C4-2B (cell line): ENCODE measurements around the gene FBXO21.
"Not testable (repeated sequence)": the region's sequence is repeated elsewhere in the genome, so short reads cannot be mapped to it uniquely, and the experiment has no call there.

ENCODE experiments used
- H3K27ac ChIP-seq: fragments of 450-650 bp; 2 replicates; pipeline ENCODE4 v1.5.1; 2017
- CTCF ChIP-seq: fragments of 450-650 bp; conservative IDR thresholded peaks from 2 replicates; pipeline ENCODE4 v1.5.1; 2017; ENCODE audit warnings: mild to moderate bottlenecking
- ZFX ChIP-seq: fragments of 450-650 bp; IDR thresholded peaks from 2 replicates; pipeline ENCODE4 v1.6.1; 2017

The FBXO21 gene

GRCh38 chr12:117118838-117119591, 71.3 kb downstream of the FBXO21 start:
- TF ChIP-seq CTCF (no peak), ZFX (no peak)
- H3K27ac ChIP-seq: no peak overlapping the region

GRCh38 chr12:117114784-117115183, 75.5 kb downstream of the FBXO21 start:
- H3K27ac ChIP-seq: no peak overlapping the region
- no peak for TF ChIP-seq ZFX
- no peak for TF ChIP-seq CTCF

GRCh38 chr12:117113231-117113630, 77.0 kb downstream of the FBXO21 start:
- TF ChIP-seq ZFX (no peak), CTCF (no peak)
- H3K27ac ChIP-seq: no peak overlapping the region

- TF ChIP-seq ZFX (no peak), CTCF (no peak)
- no peak overlapping the region for H3K27ac ChIP-seq
Observed at GRCh38 chr12:117111821-117112595, 78.3 kb downstream of the FBXO21 start.

GRCh38 chr12:117111386-117111785, 78.9 kb downstream of the FBXO21 start:
- no peak overlapping the region for H3K27ac ChIP-seq
- TF ChIP-seq CTCF (no peak), ZFX (no peak)

- H3K27ac ChIP-seq: no peak overlapping the region
- no peak for TF ChIP-seq ZFX
- no peak for TF ChIP-seq CTCF
Observed at GRCh38 chr12:117109943-117110635, 80.2 kb downstream of the FBXO21 start.

GRCh38 chr12:117105902-117106301, 84.4 kb downstream of the FBXO21 start:
- no peak for TF ChIP-seq ZFX
- no peak for TF ChIP-seq CTCF
- no peak overlapping the region for H3K27ac ChIP-seq

GRCh38 chr12:117104003-117104402, 86.3 kb downstream of the FBXO21 start:
- H3K27ac ChIP-seq: not testable (repeated sequence)
